Stimulated activated memory B cell treated with anti-CD40 and anti-IgM and Interleukin-4, amounts not matched to agents 10 μg/mL and 1 μg/mL and 100 μg/mL, for 72 hours (primary cell): ENCODE results near the gene URB2.
"Not testable (repeated sequence)": the region's sequence is repeated elsewhere in the genome, so short reads cannot be mapped to it uniquely, and the experiment has no call there.

Source experiments
- ATAC-seq: fragments of 150-1000 bp; cut with Tn5 transposase; 2 replicates; pipeline ENCODE4 v1.10.0; 2021
- H3K27ac Mint-ChIP-seq: one replicate; pipeline ENCODE4 v1.8.0; 2022; ENCODE audit warnings: mild to moderate bottlenecking, mixed read lengths
- H3K27me3 Mint-ChIP-seq: one replicate; pipeline ENCODE4 v1.8.0; 2022; ENCODE audit warnings: mixed read lengths
- H3K36me3 Mint-ChIP-seq: one replicate; pipeline ENCODE4 v1.8.0; 2022; ENCODE audit warnings: mixed read lengths
- H3K4me1 Mint-ChIP-seq: one replicate; pipeline ENCODE4 v1.8.0; 2022; ENCODE audit warnings: mixed read lengths
- H3K4me3 Mint-ChIP-seq: one replicate; pipeline ENCODE4 v1.8.0; 2022; ENCODE audit warnings: mild to moderate bottlenecking, moderate library complexity, mixed read lengths
- H3K9me3 Mint-ChIP-seq: one replicate; pipeline ENCODE4 v1.8.0; 2022; ENCODE audit warnings: mixed read lengths

The URB2 gene

DNA sequence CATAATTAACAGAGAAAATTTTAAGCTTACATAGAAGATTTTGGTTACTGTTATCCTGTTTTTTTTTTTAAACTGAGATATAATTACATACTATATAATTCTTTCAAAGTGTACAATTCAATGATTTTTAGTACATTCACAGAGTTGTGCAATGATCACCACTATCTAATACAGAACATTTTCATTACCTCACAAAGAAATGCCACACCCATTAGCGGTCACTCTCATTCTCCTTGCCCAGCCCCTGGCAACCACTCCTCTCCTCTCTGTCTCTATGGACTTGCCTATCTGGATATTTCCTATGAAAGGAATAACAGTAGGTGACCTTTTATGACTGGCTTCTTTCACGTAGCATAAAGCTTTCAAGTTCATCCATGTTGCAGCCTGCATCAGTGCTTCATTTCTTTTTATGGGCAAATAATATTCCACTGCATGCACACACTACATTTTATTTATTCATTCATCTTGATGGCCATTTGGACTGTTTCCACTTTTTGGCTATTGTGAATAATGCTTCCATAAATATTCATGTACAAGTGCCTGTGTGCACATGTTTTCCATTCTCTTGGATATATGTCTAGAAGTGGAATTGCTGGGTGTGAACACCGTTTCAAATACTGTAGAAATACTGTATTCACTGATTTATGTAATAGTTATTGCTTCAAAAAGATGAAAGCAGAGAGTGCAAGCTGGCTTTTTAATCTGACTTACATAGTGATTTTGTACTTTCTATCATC is 26.7 kb upstream of the URB2 start:
- H3K4me1 Mint-ChIP-seq, result peaks cover 38% of the 10 kb centered on the region
- peaks cover 60% of the 10 kb centered on the region for H3K36me3 Mint-ChIP-seq
- no peak overlapping the region for H3K27ac Mint-ChIP-seq
- ATAC-seq, result no peak
- no peak overlapping the region for H3K4me3 Mint-ChIP-seq
- no peaks in the 10 kb centered on the region for H3K27me3 Mint-ChIP-seq
- H3K9me3 Mint-ChIP-seq, result no peaks in the 10 kb centered on the region

- Mint-ChIP-seq H3K9me3 (no peaks in the 10 kb centered on the region), H3K27me3 (no peaks in the 10 kb centered on the region), H3K4me3 (no peak overlapping the region), H3K27ac (no peak overlapping the region), H3K36me3 (peaks cover 55% of the 10 kb centered on the region), H3K4me1 (peaks cover 38% of the 10 kb centered on the region)
- no peak for ATAC-seq
These were observed 25.8 kb upstream of the URB2 start for GRCh38 chr1:229600229-229600628.

DNA sequence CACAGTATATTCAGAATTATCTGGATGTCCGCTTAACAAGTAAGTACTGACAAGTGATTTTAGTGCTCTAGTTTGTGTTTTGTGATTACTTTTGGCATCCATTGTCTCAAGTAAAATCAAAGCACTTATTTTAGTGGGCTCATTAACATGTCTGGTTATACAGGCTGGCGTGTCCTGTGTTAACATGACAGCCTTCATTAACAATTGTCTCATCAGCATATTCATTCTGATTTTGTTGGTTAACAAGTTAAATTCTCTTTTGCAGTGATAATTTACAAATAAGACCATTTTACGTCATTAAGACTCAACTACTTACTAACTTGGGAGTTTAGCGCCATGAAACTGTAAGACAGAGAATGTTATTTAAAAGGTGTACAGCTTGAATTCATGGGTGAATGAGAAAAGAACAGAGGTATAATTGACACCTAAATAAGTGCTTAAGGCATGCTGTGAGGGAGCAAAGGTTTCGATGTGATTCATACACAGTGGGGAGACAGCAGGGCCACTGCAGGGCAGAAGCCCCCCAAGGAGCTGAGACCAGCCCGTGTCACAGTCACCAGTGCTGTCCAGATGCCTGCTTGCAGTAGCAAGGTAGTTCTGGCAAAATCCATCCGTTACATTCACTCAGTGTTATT is 22.6 kb upstream of the URB2 start:
- no peak for ATAC-seq
- Mint-ChIP-seq H3K27ac (no peak overlapping the region), H3K4me3 (no peak overlapping the region), H3K36me3 (peaks cover 61% of the 10 kb centered on the region), H3K4me1 (peaks cover 15% of the 10 kb centered on the region), H3K9me3 (no peaks in the 10 kb centered on the region), H3K27me3 (no peaks in the 10 kb centered on the region)

DNA sequence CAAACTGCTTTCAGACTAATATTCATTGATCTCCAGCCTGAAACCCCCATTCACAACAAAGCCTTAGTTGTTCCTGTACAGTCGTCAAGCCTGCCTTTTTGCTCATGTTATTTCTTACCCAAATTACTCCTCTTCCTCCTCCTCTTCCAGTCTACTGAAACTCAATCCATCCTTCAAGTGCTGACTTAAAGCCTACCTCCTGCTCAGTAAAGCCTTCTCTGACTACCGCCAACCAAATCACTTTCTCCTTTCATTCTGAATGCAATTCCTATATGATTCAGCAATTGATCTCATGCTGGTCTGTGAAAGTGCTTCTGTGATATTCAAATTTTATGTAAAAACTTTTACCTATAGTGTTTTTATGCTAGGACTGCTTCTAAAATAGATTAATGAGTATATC is 18.7 kb upstream of the URB2 start:
- Mint-ChIP-seq H3K36me3 (peaks cover 63% of the 10 kb centered on the region), H3K9me3 (no peaks in the 10 kb centered on the region), H3K4me1 (no peaks in the 10 kb centered on the region), H3K4me3 (no peak overlapping the region), H3K27me3 (no peaks in the 10 kb centered on the region), H3K27ac (no peak overlapping the region)
- no peak for ATAC-seq

DNA sequence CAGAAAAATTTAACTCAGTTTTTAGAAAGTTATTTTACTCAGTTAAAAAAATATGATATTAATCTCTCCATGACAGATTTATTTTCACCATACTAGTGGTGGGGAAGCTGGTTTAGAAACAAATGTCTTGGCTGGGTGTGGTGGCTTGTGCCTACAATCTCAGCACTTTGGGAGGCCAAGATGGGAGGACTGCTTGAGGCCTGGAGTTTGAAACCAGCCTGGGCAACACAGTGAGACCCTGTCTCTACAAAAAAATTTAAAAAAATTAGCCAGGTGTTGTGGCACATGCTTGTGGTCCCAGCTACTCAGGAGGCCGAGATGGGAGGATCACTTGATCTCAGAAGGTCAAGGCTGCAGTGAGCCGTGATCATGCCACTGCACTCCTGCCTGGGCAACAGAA is 17.5 kb upstream of the URB2 start:
- Mint-ChIP-seq H3K36me3 (peaks cover 69% of the 10 kb centered on the region), H3K4me3 (no peak overlapping the region), H3K27me3 (no peaks in the 10 kb centered on the region), H3K27ac (no peak overlapping the region), H3K4me1 (peaks cover under 1% of the 10 kb centered on the region), H3K9me3 (no peaks in the 10 kb centered on the region)
- no peak for ATAC-seq

- ATAC-seq, result no peak
- H3K4me3 Mint-ChIP-seq, result no peak overlapping the region
- no peaks in the 10 kb centered on the region for H3K9me3 Mint-ChIP-seq
- peaks cover 18% of the 10 kb centered on the region for H3K4me1 Mint-ChIP-seq
- no peaks in the 10 kb centered on the region for H3K27me3 Mint-ChIP-seq
- peaks cover 55% of the 10 kb centered on the region for H3K36me3 Mint-ChIP-seq
- H3K27ac Mint-ChIP-seq, result no peak overlapping the region
These were observed 12.1 kb upstream of the URB2 start for GRCh38 chr1:229613938-229614337.

- no peaks in the 10 kb centered on the region for H3K27me3 Mint-ChIP-seq
- no peak for ATAC-seq
These were observed 11.3 kb upstream of the URB2 start for GRCh38 chr1:229614701-229615100.

GRCh38 chr1:229617351-229618100 is 8.5 kb upstream of the URB2 start:
- no peak for ATAC-seq
- Mint-ChIP-seq H3K4me3 (no peak overlapping the region), H3K27me3 (no peaks in the 10 kb centered on the region), H3K9me3 (no peaks in the 10 kb centered on the region), H3K27ac (no peak overlapping the region), H3K4me1 (peaks cover 44% of the 10 kb centered on the region), H3K36me3 (peaks cover 29% of the 10 kb centered on the region)

More at GRCh38 chr1:229614701-229615100, 11.3 kb upstream of the URB2 start:
- Mint-ChIP-seq H3K36me3 (peaks cover 52% of the 10 kb centered on the region), H3K27ac (no peak overlapping the region), H3K4me1 (peaks cover 24% of the 10 kb centered on the region), H3K4me3 (no peak overlapping the region), H3K9me3 (no peaks in the 10 kb centered on the region)

DNA sequence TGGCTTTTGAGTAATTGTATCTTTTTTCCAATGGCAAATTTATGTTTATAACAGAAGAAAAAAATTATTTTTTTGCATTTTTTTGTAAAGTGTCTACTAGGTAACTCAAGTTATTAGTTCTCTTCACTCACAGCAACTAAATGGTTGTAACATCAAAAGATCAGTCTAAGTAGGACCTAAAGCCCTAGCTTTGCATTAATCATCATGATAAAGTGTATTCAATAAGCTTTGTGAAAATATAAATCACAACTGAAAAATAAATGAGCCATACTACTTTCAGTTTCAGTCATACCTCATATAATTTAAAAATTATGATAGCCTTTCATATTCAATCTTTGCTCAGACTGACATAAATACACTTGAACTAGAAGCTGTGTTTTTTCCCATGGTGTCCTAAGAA is 7.0 kb upstream of the URB2 start:
- Mint-ChIP-seq H3K36me3 (peaks cover 21% of the 10 kb centered on the region), H3K27me3 (no peaks in the 10 kb centered on the region), H3K9me3 (no peaks in the 10 kb centered on the region), H3K4me3 (no peak overlapping the region), H3K4me1 (peaks cover 49% of the 10 kb centered on the region), H3K27ac (no peak overlapping the region)
- no peak for ATAC-seq

DNA sequence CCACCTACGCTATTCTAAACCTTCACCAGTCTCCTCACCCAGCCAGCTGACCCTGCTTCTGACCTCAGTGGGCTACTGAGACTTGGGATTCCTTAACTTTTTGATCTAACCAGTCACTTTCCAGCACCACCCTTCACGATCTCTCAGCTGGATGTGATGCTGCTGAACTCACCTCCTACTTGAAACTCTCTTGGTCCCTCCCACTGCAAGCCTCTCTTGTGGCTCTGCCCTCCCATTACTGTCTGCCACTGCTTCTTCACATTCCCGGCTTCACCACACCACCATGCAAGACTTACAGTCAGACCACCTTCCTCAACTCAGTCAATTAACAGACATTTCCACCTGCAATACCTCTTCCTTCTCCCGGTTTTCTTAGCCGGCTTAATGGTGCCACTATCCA is 6.4 kb upstream of the URB2 start:
- no peak overlapping the region for H3K4me3 Mint-ChIP-seq
- no peak overlapping the region for H3K27ac Mint-ChIP-seq
- H3K4me1 Mint-ChIP-seq, result peaks cover 51% of the 10 kb centered on the region
- ATAC-seq, result no peak
- H3K27me3 Mint-ChIP-seq, result no peaks in the 10 kb centered on the region
- no peaks in the 10 kb centered on the region for H3K9me3 Mint-ChIP-seq
- peaks cover 15% of the 10 kb centered on the region for H3K36me3 Mint-ChIP-seq

- Mint-ChIP-seq H3K27me3 (no peaks in the 10 kb centered on the region), H3K4me3 (no peak overlapping the region), H3K9me3 (no peaks in the 10 kb centered on the region), H3K36me3 (peaks cover 14% of the 10 kb centered on the region), H3K27ac (no peak overlapping the region), H3K4me1 (peaks cover 58% of the 10 kb centered on the region)
- no peak for ATAC-seq
These were observed 5.2 kb upstream of the URB2 start for GRCh38 chr1:229620876-229621275.

DNA sequence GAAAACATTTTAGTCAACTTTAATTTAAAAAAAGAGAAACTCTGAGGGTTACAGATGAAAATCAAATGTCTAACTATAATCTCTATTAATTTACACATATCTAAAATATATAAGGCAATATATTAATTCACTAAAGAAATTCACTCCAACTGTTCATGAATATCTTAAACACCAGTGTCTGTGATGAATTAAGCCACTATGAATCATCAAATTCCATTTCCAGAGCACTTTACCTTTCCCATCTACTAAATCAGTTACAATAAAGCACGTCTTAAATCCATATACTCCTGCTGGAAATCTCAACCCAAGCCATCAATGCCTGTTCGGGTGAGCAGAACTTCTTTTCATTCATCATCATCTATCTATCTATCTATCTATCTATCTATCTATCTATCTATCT is 4.4 kb upstream of the URB2 start:
- H3K27me3 Mint-ChIP-seq, result no peaks in the 10 kb centered on the region
- ATAC-seq, result no peak
- peaks cover 14% of the 10 kb centered on the region for H3K36me3 Mint-ChIP-seq
- H3K4me1 Mint-ChIP-seq, result peaks cover 60% of the 10 kb centered on the region
- H3K27ac Mint-ChIP-seq, result no peak overlapping the region
- H3K4me3 Mint-ChIP-seq, result no peak overlapping the region
- no peaks in the 10 kb centered on the region for H3K9me3 Mint-ChIP-seq

DNA sequence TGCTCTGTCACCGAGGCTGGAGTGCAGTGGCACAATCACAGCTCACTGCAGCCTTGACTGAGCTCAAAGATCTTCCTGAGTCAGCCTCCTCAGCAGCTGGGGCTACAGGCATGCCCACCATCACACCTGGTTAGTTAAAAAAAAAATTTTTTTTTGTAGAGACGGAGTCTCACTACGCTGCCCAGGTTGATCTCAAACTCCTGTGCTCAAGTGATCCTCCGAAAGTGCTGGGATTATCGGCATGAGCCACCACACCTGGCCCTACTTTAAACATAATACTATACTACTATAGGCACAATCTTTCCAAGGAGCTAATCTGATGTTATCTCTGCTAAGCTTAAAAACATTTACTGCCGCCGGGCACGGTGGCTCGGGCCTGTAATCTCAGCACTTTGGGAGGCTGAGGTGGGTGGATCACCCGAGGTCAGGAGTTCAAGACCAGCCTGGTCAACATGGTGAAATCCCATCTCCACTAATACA is 3.4 kb upstream of the URB2 start:
- not testable (repeated sequence) for H3K4me3 Mint-ChIP-seq, H3K9me3 Mint-ChIP-seq, H3K27me3 Mint-ChIP-seq, H3K27ac Mint-ChIP-seq, ATAC-seq
- Mint-ChIP-seq H3K36me3 (peaks cover 14% of the 10 kb centered on the region), H3K4me1 (peaks cover 62% of the 10 kb centered on the region)

- peak overlapping the region; percentile 13 for H3K4me3 Mint-ChIP-seq
- H3K9me3 Mint-ChIP-seq, result no peaks in the 10 kb centered on the region
- H3K27me3 Mint-ChIP-seq, result no peaks in the 10 kb centered on the region
- no peak overlapping the region for H3K27ac Mint-ChIP-seq
- peaks cover 14% of the 10 kb centered on the region for H3K36me3 Mint-ChIP-seq
- no peak for ATAC-seq
- peaks cover 62% of the 10 kb centered on the region for H3K4me1 Mint-ChIP-seq
These were observed 2.8 kb upstream of the URB2 start for GRCh38 chr1:229623225-229623624.

- Mint-ChIP-seq H3K36me3 (peaks cover 14% of the 10 kb centered on the region), H3K4me3 (peak overlapping the region; percentile 90), H3K4me1 (peaks cover 67% of the 10 kb centered on the region), H3K27me3 (no peaks in the 10 kb centered on the region), H3K9me3 (no peaks in the 10 kb centered on the region), H3K27ac (no peak overlapping the region)
- no peak for ATAC-seq
These were observed 2.2 kb upstream of the URB2 start for GRCh38 chr1:229623838-229624237.
